HS-5 (cell line): ENCODE results near the gene RECQL.
"Not testable (repeated sequence)": the region's sequence is repeated elsewhere in the genome, so short reads cannot be mapped to it uniquely, and the experiment has no call there.

Source experiments
- DNase-seq: peaks from one replicate; pipeline ENCODE4 v3.0.0-alpha.2; 2012; ENCODE audit warnings: low read depth

The RECQL gene

GRCh38 chr12:21428241-21428640 is 73.2 kb downstream of the RECQL start:
- no peak for DNase-seq

- DNase-seq, result not testable (repeated sequence)
These were observed 82.3 kb downstream of the RECQL start for GRCh38 chr12:21419009-21419699.
